HG03196 (cell line): ENCODE data around the gene CMTM4.
A peak's percentile ranks its signal among the peaks of the same experiment; 100 is the strongest.
"Not testable (repeated sequence)": the region's sequence is repeated elsewhere in the genome, so short reads cannot be mapped to it uniquely, and the experiment has no call there.

Experiments used
- ATAC-seq: cut with Tn5 transposase; IDR thresholded peaks from one replicate; pipeline ENCODE4 v1.9.1; 2021; ENCODE audit not compliant: unreplicated experiment

Gene CMTM4

GRCh38 chr16:66676599-66676998 is 19.9 kb downstream of the CMTM4 start:
- no peak for ATAC-seq

GRCh38 chr16:66673691-66674090 is 22.9 kb downstream of the CMTM4 start:
- ATAC-seq, result no peak

- ATAC-seq, result no peak
Measured at GRCh38 chr16:66670691-66671388, 25.7 kb downstream of the CMTM4 start.

- no peak for ATAC-seq
Measured at GRCh38 chr16:66668777-66669444, 27.6 kb downstream of the CMTM4 start.

- ATAC-seq, result no peak
Measured at GRCh38 chr16:66667944-66668343, 28.6 kb downstream of the CMTM4 start.

- ATAC-seq, result no peak
Measured at GRCh38 chr16:66662445-66663194, 33.9 kb downstream of the CMTM4 start.

- not testable (repeated sequence) for ATAC-seq
Measured at GRCh38 chr16:66661671-66662346, 34.7 kb downstream of the CMTM4 start.

- no peak for ATAC-seq
Measured at GRCh38 chr16:66661210-66661560, 35.4 kb downstream of the CMTM4 start.

- ATAC-seq, result no peak
Measured at GRCh38 chr16:66660422-66661209, 35.9 kb downstream of the CMTM4 start.

- ATAC-seq, result no peak
Measured at GRCh38 chr16:66658860-66659190, 37.7 kb downstream of the CMTM4 start.

- no peak for ATAC-seq
Measured at GRCh38 chr16:66658143-66658859, 38.2 kb downstream of the CMTM4 start.

- no peak for ATAC-seq
Measured at GRCh38 chr16:66656547-66656946, 40.0 kb downstream of the CMTM4 start.

GRCh38 chr16:66653581-66654350 is 42.8 kb downstream of the CMTM4 start:
- ATAC-seq, result no peak

GRCh38 chr16:66652661-66653360 is 43.7 kb downstream of the CMTM4 start:
- ATAC-seq, result no peak

- no peak for ATAC-seq
Measured at GRCh38 chr16:66651965-66652364, 44.6 kb downstream of the CMTM4 start.

GRCh38 chr16:66651474-66651765 is 45.1 kb downstream of the CMTM4 start:
- no peak for ATAC-seq

GRCh38 chr16:66650707-66651473 is 45.7 kb downstream of the CMTM4 start:
- ATAC-seq, result peak; percentile 86

GRCh38 chr16:66649636-66650205 is 46.8 kb downstream of the CMTM4 start:
- no peak for ATAC-seq
